Suprapubic skin (tissue), 4 donors: Measurements from ENCODE around the gene HOATZ. TPM values are rescaled to one million over a fixed set of nuclear protein-coding genes. Genes with fewer than 3 reads are reported as not detected.

ENCODE experiments used
- DNase-seq, 2 donors: peaks; one replicate each; pipeline ENCODE4 v3.0.0-alpha.2; 2019; ENCODE audit warnings: low spot score in 2 of 2
- H3K27ac ChIP-seq: fragments of 200-600 bp; sonication (generic); one replicate; pipeline ENCODE4 v1.5.1; 2019
- H3K27me3 ChIP-seq: fragments of 200-600 bp; sonication (generic); one replicate; pipeline ENCODE4 v1.5.1; 2019
- H3K36me3 ChIP-seq: fragments of 200-600 bp; sonication (generic); one replicate; pipeline ENCODE4 v1.5.1; 2019
- H3K4me1 ChIP-seq: fragments of 200-600 bp; sonication (generic); one replicate; pipeline ENCODE4 v1.5.1; 2019
- H3K4me3 ChIP-seq: fragments of 200-600 bp; sonication (generic); one replicate; pipeline ENCODE4 v1.5.1; 2019; ENCODE audit warnings: mild to moderate bottlenecking
- H3K9me3 ChIP-seq: fragments of 200-600 bp; sonication (generic); one replicate; pipeline ENCODE4 v1.5.1; 2019
- EP300 ChIP-seq: sonication (generic); formaldehyde crosslinking; IDR thresholded peaks from one replicate; pipeline ENCODE4 v1.6.1; 2017; ENCODE audit warnings: antibody characterized with exemption
- POLR2A ChIP-seq, 2 donors: fragments of 450-650 bp; IDR thresholded peaks; one replicate each; pipeline ENCODE4 v1.6.1; 2017; ENCODE audit warnings: antibody characterized with exemption in 2 of 2, mild to moderate bottlenecking in 2 of 2, moderate library complexity in 2 of 2
- POLR2AphosphoS5 ChIP-seq, 3 donors: sonication (generic); formaldehyde crosslinking; IDR thresholded peaks; one replicate each; pipeline ENCODE4 v1.6.1; 2017; ENCODE audit warnings: antibody characterized with exemption in 3 of 3
- WGBS: methylation state at CpG from one replicate; pipeline ENCODE4 v1.1.5; 2018; 5-methylcytosine and 5-hydroxymethylcytosine counted together
- total RNA-seq, 4 donors: library from RNA; depleted of rRNA; stranded (reverse); fragments of >200 nt; gene quantifications; one replicate each; pipeline ENCODE4 v1.1.0, GENCODE V29; 2016
- TF ChIP-seq, protein P1 (sequence below), 2 donors: fragments of 200-600 bp in 1 of 2; fragments of 450-650 bp in 1 of 2; sonication (generic) in 1 of 2; IDR thresholded peaks; one replicate each; pipeline ENCODE4 v1.5.1; 2016 to 2019; ENCODE audit warnings: antibody characterized with exemption in 2 of 2, mild to moderate bottlenecking in 1 of 2, moderate library complexity in 1 of 2

Gene HOATZ
- total RNA-seq, 4 donors from 2014 or later: not detected

DNA sequence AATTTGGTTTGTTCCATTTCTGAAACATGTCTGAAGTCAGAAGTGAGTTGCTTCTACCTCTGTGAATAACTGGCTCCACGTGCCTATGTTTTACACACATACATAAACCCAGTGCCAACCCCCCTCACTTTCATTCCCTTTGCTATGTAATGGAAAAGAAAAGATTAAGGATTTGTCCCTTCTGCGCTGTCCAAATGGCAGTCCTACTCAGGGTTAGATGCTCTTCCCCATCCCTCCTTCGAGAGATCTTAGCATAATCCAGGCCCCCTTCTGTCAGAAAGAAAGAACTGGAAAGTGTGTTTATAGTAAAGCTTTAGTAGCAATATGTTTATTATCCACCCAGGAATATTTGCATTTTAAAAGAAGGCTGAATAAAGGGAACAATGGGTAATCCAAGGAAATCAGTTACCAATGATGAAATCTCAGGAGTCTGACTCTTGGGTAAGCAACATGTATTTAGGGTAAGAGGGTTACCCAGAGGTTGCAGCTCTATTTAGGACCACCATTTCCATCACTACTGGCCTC lies 22.8 kb downstream of the HOATZ start:
- DNase-seq: no peak
- Histone ChIP-seq H3K4me3 (no peak overlapping the region), H3K27ac (no peak overlapping the region), H3K27me3 (peaks cover 44% of the 10 kb centered on the region), H3K9me3 (no peaks in the 10 kb centered on the region), H3K36me3 (no peaks in the 10 kb centered on the region), H3K4me1 (peaks cover 22% of the 10 kb centered on the region)
- TF ChIP-seq POLR2AphosphoS5 (IDR thresholded peaks at IDR 0.05): no peak
- TF ChIP-seq, protein P1, sequence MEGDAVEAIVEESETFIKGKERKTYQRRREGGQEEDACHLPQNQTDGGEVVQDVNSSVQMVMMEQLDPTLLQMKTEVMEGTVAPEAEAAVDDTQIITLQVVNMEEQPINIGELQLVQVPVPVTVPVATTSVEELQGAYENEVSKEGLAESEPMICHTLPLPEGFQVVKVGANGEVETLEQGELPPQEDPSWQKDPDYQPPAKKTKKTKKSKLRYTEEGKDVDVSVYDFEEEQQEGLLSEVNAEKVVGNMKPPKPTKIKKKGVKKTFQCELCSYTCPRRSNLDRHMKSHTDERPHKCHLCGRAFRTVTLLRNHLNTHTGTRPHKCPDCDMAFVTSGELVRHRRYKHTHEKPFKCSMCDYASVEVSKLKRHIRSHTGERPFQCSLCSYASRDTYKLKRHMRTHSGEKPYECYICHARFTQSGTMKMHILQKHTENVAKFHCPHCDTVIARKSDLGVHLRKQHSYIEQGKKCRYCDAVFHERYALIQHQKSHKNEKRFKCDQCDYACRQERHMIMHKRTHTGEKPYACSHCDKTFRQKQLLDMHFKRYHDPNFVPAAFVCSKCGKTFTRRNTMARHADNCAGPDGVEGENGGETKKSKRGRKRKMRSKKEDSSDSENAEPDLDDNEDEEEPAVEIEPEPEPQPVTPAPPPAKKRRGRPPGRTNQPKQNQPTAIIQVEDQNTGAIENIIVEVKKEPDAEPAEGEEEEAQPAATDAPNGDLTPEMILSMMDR (IDR thresholded peaks at IDR 0.05): no peak
- no peak for TF ChIP-seq EP300
- TF ChIP-seq POLR2A (IDR thresholded peaks at IDR 0.05): no peak
- WGBS: 83% methylated on average over 3 of the region's 3 CpGs

DNA sequence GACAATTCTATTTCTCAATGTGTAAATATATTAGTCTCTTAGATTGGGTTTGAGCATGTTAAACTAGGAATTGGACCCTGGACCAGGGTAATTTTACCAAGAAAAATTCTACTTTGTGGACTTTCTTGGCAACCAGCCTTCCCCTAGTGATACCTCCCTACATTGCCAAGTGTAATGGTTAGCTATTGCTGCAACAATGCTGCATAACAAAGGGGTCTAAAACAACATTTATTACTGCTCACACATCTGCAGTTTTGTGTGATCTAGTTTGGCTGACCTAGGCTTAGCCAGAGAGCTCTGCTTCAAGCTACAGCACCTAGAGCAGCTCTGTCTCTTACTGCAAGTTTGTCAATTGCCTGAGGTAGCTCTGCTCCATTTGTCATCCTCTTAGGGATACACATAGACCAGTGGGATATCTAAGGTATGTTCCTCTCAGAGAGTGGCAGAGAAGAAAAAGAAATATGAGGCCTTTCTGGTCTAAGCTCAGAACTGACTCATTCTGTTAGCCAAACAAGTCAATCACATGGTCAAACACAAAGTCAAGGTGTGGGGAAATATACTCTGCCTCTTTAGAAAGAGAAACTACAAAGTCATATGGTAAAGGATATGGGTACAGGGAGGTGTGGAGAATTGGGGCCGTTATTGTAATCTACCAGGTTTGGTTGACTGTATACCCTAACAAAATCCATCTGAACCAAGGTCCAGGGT lies 24.0 kb downstream of the HOATZ start:
- H3K4me1 ChIP-seq: peaks cover 22% of the 10 kb centered on the region
- H3K9me3 ChIP-seq: no peaks in the 10 kb centered on the region
- 94% methylated on average over 1 of the region's 1 CpG for WGBS
- H3K27me3 ChIP-seq: peaks cover 44% of the 10 kb centered on the region
- H3K27ac ChIP-seq: no peak overlapping the region
- H3K4me3 ChIP-seq: no peak overlapping the region
- no peaks in the 10 kb centered on the region for H3K36me3 ChIP-seq
- no peak for DNase-seq
- TF ChIP-seq, protein P1 (IDR thresholded peaks at IDR 0.05): no peak
- TF ChIP-seq POLR2AphosphoS5 (IDR thresholded peaks at IDR 0.05) (no peak), POLR2A (IDR thresholded peaks at IDR 0.05) (no peak), EP300 (no peak)

DNA sequence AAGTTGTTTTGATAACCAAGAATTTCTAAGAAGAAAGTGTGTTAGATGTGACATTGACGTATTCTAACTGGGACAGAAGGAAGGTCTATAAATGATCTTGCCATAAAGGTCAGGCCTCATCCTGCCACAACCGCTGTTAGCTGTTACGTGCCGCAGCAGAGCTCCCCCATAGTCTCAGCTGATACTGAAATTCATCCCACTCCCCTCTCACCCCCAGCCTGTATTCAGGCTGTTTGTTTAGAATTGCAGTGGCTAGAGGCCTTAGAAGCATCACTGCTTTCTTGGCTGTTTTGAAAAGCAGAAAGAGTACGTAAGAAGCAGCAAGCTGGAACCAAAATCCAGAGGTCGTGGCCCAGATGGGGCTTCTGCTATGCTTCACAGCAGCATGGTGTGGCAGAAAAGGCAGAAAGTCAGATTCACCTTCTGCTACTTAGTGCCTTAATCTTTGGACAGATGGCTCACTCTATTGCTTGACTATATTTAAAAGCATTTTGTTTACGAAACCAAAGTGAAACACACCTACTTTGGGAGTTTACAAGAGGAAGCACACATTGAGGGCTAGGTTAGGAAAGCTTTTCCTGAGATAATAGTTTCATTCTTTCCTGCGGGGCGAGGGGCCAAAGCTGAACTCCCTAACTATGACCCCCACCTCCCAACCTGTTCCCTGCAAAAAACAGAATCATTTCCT lies 25.0 kb downstream of the HOATZ start:
- Histone ChIP-seq H3K36me3 (no peaks in the 10 kb centered on the region), H3K27ac (no peak overlapping the region), H3K4me1 (peaks cover 22% of the 10 kb centered on the region), H3K9me3 (no peaks in the 10 kb centered on the region), H3K4me3 (peak overlapping the region; percentile 56), H3K27me3 (peaks cover 41% of the 10 kb centered on the region)
- no peak for DNase-seq
- TF ChIP-seq EP300: no peak
- WGBS: 81% methylated on average over 9 of the region's 9 CpGs

DNA sequence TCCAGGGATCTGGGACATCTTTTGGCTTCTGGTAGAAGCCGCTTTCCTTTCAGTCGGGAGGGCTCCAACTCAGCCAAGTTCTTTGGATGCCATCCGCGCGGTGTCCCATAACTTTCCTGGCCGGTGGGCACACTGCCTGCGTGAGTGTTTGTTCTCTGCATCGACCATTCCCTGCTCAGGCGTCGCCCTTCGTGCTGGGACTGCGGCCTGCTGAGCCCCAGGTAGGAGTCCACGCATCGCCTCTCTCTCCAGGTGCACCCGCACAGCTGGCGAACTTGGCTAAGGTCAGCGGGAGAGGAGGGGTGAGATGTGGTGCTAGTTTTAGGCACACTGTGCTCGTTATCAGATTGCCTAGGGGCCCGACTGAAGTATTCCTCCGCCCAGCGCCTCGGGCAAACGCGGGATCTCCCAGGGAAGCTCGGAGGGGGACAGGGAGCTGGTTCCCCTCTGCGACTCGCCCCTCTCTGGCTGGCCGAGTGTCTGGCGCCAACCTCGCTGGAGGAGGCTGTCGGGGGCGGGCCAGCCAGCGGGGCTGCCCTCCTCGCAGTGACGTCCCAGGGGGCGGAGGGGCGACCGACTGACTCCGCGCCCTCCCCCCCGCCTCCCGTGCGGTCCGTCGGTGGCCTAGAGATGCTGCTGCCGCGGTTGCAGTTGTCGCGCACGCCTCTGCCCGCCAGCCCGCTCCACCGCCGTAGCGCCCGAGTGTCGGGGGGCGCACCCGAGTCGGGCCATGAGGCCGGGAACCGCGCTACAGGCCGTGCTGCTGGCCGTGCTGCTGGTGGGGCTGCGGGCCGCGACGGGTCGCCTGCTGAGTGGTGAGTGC lies 25.7 kb downstream of the HOATZ start, which contains the start of gene LAYN:
Gene LAYN, plus strand, starts transcription at position 607 of the 823 bp plus-strand sequence. Its CDS starts 124 bp downstream, at position 731.
- Histone ChIP-seq H3K27ac (no peak within 1 kb of the TSS), H3K4me1 (peaks cover 22% of the 10 kb centered on the region), H3K4me3 (peak within 1 kb of the TSS; percentile 56), H3K27me3 (peaks cover 35% of the 10 kb centered on the region), H3K36me3 (no peaks in the 10 kb centered on the region), H3K9me3 (no peaks in the 10 kb centered on the region)
- DNase-seq: peak in 1 of 2 donors; percentile 72
- TF ChIP-seq POLR2AphosphoS5 (IDR thresholded peaks at IDR 0.05): no peak
- no peak for TF ChIP-seq EP300
- TF ChIP-seq, protein P1 (IDR thresholded peaks at IDR 0.05): no peak
- 36% methylated on average over 11 of the region's 70 CpGs for WGBS

DNA sequence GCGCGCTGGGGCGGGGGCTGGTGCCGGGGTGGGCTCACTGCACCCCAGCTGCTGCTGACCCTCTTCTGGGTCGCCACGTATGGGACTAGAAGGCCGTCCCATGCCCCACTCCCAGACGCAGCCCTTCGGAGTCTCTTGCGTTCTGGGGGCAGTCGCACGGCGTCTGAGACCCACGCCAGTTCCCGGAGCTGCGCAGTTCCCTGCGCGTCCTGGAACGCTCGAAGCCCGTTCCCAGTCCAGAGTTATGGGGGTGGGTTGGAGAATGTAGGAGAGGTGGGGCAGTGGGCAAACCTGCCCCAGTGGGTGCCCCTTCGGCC lies 26.3 kb downstream of the HOATZ start:
- no peak overlapping the region for H3K27ac ChIP-seq

More for the DNA sequence above, 26.3 kb downstream of the HOATZ start:
- H3K4me3 ChIP-seq: peak overlapping the region; percentile 56
- peaks cover 22% of the 10 kb centered on the region for H3K4me1 ChIP-seq
- H3K9me3 ChIP-seq: no peaks in the 10 kb centered on the region
- peaks cover 31% of the 10 kb centered on the region for H3K27me3 ChIP-seq
- no peak for DNase-seq
- TF ChIP-seq POLR2AphosphoS5 (IDR thresholded peaks at IDR 0.05): no peak
- TF ChIP-seq, protein P1 (IDR thresholded peaks at IDR 0.05): no peak
- TF ChIP-seq POLR2A (IDR thresholded peaks at IDR 0.05): no peak
- no peak for TF ChIP-seq EP300
- 0% methylated on average over 2 of the region's 22 CpGs for whole genome bisulfite sequencing
- no peaks in the 10 kb centered on the region for H3K36me3 ChIP-seq
